Peyer's patch (tissue), 4 donors: Measurements from ENCODE around the gene ZACN.

ENCODE experiments used
- POLR2A ChIP-seq, 2 donors: fragments of 450-650 bp; IDR thresholded peaks; one replicate each; pipeline ENCODE4 v1.5.1; 2017; ENCODE audit warnings: antibody characterized with exemption in 2 of 2, mild to moderate bottlenecking in 2 of 2, moderate library complexity in 2 of 2
- TF ChIP-seq, protein P1 (sequence below), 6 experiments: fragments of 450-650 bp in 4 of 6; fragments of 200-600 bp in 2 of 6; sonication (generic) in 1 of 6; IDR thresholded peaks; one replicate each; pipeline ENCODE4 v1.5.1; 2017 to 2019; ENCODE audit warnings: antibody characterized with exemption in 6 of 6, mild to moderate bottlenecking in 3 of 6, moderate library complexity in 1 of 6

DNA sequence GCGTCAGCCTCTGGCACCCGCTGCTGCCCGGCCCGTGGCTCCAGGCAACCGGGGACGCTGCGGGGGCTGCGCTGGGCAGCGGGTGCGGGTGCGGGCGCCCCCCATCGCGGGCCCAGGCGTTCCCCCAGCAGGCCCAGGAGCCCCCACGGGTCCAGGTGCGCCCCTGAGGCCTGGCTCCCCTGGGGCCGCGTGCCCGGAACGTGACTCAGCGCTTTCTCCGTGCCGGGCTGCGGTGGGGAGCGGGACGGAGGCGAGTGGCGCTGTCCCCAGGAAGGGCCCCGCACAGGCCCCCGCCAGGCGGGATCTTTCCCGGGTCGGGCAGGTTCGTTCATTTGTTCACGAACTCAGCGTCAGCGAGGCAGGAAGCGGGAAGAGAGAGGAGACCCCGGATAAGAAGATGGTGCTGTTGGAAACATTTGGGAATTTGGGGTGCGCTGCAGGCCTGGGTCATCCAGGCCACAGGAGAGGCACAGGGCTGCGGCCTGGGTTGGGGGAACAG is 43.0 kb downstream of the ZACN start:
- TF ChIP-seq, protein P1, sequence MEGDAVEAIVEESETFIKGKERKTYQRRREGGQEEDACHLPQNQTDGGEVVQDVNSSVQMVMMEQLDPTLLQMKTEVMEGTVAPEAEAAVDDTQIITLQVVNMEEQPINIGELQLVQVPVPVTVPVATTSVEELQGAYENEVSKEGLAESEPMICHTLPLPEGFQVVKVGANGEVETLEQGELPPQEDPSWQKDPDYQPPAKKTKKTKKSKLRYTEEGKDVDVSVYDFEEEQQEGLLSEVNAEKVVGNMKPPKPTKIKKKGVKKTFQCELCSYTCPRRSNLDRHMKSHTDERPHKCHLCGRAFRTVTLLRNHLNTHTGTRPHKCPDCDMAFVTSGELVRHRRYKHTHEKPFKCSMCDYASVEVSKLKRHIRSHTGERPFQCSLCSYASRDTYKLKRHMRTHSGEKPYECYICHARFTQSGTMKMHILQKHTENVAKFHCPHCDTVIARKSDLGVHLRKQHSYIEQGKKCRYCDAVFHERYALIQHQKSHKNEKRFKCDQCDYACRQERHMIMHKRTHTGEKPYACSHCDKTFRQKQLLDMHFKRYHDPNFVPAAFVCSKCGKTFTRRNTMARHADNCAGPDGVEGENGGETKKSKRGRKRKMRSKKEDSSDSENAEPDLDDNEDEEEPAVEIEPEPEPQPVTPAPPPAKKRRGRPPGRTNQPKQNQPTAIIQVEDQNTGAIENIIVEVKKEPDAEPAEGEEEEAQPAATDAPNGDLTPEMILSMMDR (IDR thresholded peaks at IDR 0.05): no peak
- no peak for TF ChIP-seq POLR2A (IDR thresholded peaks at IDR 0.05)
